ENCODE measurements around the gene UACA. TPM values are rescaled to one million over a fixed set of nuclear protein-coding genes. Genes with fewer than 3 reads are reported as not detected.

UACA gene
- total RNA-seq, 2 experiments from 2014 or later = 1.1 to 1.5 TPM

- Histone ChIP-seq H3K27ac (ENCODE audit: low read depth in 1 of 2, low read length in 2 of 2) (no peak overlapping the region), H3K36me3 (ENCODE audit: insufficient read depth, low read length) (no peaks in the 10 kb centered on the region), H3K9me3 (ENCODE audit: control insufficient read depth in 1 of 2, insufficient read depth in 1 of 2, low read length in 2 of 2) (no peaks in the 10 kb centered on the region), H3K27me3 (ENCODE audit: control insufficient read depth in 1 of 2, insufficient read depth in 2 of 2, low read length in 2 of 2) (peaks cover 0 to 3% of the 10 kb centered on the region in 2 experiments), H3K4me1 (ENCODE audit: insufficient read depth, low read length) (no peaks in the 10 kb centered on the region), H3K4me3 (ENCODE audit: low read length) (no peak overlapping the region)
- H3K36me3 Mint-ChIP-seq (ENCODE audit: low read depth) = no peaks in the 10 kb centered on the region
- TF ChIP-seq, protein P1, sequence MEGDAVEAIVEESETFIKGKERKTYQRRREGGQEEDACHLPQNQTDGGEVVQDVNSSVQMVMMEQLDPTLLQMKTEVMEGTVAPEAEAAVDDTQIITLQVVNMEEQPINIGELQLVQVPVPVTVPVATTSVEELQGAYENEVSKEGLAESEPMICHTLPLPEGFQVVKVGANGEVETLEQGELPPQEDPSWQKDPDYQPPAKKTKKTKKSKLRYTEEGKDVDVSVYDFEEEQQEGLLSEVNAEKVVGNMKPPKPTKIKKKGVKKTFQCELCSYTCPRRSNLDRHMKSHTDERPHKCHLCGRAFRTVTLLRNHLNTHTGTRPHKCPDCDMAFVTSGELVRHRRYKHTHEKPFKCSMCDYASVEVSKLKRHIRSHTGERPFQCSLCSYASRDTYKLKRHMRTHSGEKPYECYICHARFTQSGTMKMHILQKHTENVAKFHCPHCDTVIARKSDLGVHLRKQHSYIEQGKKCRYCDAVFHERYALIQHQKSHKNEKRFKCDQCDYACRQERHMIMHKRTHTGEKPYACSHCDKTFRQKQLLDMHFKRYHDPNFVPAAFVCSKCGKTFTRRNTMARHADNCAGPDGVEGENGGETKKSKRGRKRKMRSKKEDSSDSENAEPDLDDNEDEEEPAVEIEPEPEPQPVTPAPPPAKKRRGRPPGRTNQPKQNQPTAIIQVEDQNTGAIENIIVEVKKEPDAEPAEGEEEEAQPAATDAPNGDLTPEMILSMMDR (IDR thresholded peaks at IDR 0.05) = no peak
- intact Hi-C loops (cut with DNase I, micrococcal nuclease) = no loop called here
- no peaks in the 10 kb centered on the region for H3K9me3 Mint-ChIP-seq
- no peak overlapping the region for H3K27ac Mint-ChIP-seq
- CTCF ChIA-PET = no interaction called here
- ATAC-seq (ENCODE audit: poor library complexity) (no peak), DNase-seq (no peak)
- no peak overlapping the region for H3K4me3 Mint-ChIP-seq
- H3K27me3 Mint-ChIP-seq = peaks cover 9% of the 10 kb centered on the region
- H3K4me1 Mint-ChIP-seq (ENCODE audit: low read depth) = peaks cover 21% of the 10 kb centered on the region
- POLR2A ChIA-PET = no interaction called here
Measured at GRCh38 chr15:70635895-70636294, 127.5 kb downstream of the UACA start.

GRCh38 chr15:70633991-70634390 is 129.4 kb downstream of the UACA start:
- peaks cover 15% of the 10 kb centered on the region for H3K27me3 Mint-ChIP-seq

DNA sequence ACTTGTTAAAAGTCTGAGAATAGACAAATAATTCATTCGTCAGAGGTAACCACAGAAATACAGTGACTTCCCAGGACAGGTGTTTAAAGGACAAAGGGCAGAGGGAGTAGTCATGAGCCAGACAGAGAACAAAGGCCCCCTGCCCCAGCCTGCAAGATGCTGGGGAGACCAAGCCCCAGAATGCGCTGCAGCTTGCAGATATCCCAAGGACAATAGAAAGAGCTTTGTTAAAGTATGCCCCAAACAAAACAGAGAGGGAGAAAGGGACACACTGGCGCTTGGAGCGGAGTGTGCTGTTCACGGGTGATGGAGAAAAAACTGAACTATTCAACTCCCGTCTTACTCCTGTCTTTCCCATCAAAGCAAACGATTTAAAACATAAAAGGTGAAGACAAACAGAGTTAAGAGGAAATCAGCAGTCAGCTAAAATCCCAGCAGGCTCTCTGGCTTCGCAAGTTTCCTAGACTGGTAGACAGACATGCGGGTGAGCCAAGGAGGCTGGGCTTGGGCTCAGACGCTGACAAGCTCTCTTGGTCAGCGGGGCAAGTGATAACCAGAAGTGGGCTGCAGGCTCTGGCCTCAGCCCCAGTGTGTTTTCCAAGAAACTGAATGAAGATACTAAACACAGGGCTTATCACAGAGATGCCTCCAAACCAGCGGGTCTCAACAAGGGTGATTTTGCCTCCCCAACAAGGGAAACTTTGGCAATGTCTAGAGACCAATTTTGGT is 130.1 kb downstream of the UACA start:
- POLR2A ChIA-PET = no interaction called here
- intact Hi-C loops (cut with DNase I, micrococcal nuclease) = no loop called here
- Mint-ChIP-seq H3K4me3 (no peak overlapping the region), H3K27ac (no peak overlapping the region), H3K27me3 (peaks cover 22% of the 10 kb centered on the region), H3K9me3 (no peaks in the 10 kb centered on the region), H3K36me3 (ENCODE audit: low read depth) (no peaks in the 10 kb centered on the region), H3K4me1 (ENCODE audit: low read depth) (peaks cover 21% of the 10 kb centered on the region)
- no peak for ATAC-seq (ENCODE audit: poor library complexity)
- DNase-seq = no peak
- no peak overlapping the region for H3K27ac ChIP-seq (ENCODE audit: low read depth in 1 of 2, low read length in 2 of 2)
- H3K27me3 ChIP-seq (ENCODE audit: control insufficient read depth in 1 of 2, insufficient read depth in 2 of 2, low read length in 2 of 2) = peaks cover 0 to 4% of the 10 kb centered on the region in 2 experiments
- no peaks in the 10 kb centered on the region for H3K4me1 ChIP-seq (ENCODE audit: insufficient read depth, low read length)
- no peak overlapping the region for H3K4me3 ChIP-seq (ENCODE audit: low read length)
- no peaks in the 10 kb centered on the region for H3K36me3 ChIP-seq (ENCODE audit: insufficient read depth, low read length)
- no peaks in the 10 kb centered on the region for H3K9me3 ChIP-seq (ENCODE audit: control insufficient read depth in 1 of 2, insufficient read depth in 1 of 2, low read length in 2 of 2)
- TF ChIP-seq, protein P1 (IDR thresholded peaks at IDR 0.05) = no peak
- CTCF ChIA-PET = no interaction called here

More at GRCh38 chr15:70633991-70634390, 129.4 kb downstream of the UACA start:
- no peaks in the 10 kb centered on the region for H3K36me3 Mint-ChIP-seq (ENCODE audit: low read depth)
- H3K4me3 ChIP-seq (ENCODE audit: low read length) = no peak overlapping the region
- ATAC-seq (ENCODE audit: poor library complexity) (no peak), DNase-seq (no peak)
- peaks cover 21% of the 10 kb centered on the region for H3K4me1 Mint-ChIP-seq (ENCODE audit: low read depth)
- H3K4me1 ChIP-seq (ENCODE audit: insufficient read depth, low read length) = no peaks in the 10 kb centered on the region
- H3K36me3 ChIP-seq (ENCODE audit: insufficient read depth, low read length) = no peaks in the 10 kb centered on the region
- peaks cover 0 to 4% of the 10 kb centered on the region in 2 experiments for H3K27me3 ChIP-seq (ENCODE audit: control insufficient read depth in 1 of 2, insufficient read depth in 2 of 2, low read length in 2 of 2)
- H3K27ac Mint-ChIP-seq = no peak overlapping the region
- no peak overlapping the region for H3K4me3 Mint-ChIP-seq
- CTCF ChIA-PET = no interaction called here
- H3K9me3 Mint-ChIP-seq = no peaks in the 10 kb centered on the region
- intact Hi-C loops (cut with DNase I, micrococcal nuclease) = no loop called here
- POLR2A ChIA-PET = no interaction called here
- H3K27ac ChIP-seq (ENCODE audit: low read depth in 1 of 2, low read length in 2 of 2) = no peak overlapping the region
- no peaks in the 10 kb centered on the region for H3K9me3 ChIP-seq (ENCODE audit: control insufficient read depth in 1 of 2, insufficient read depth in 1 of 2, low read length in 2 of 2)
- TF ChIP-seq, protein P1 (IDR thresholded peaks at IDR 0.05) = no peak

Measured in CD4-positive, alpha-beta T cell (primary cell).